Heart left ventricle (tissue), 16 donors: ENCODE measurements around the gene P2RY4. TPM values are rescaled to one million over a fixed set of nuclear protein-coding genes. Genes with fewer than 3 reads are reported as not detected.

ENCODE experiments used
- ATAC-seq, 4 donors: fragments of 200-7000 bp; cut with Tn5 transposase; one replicate each; pipeline ENCODE4 v1.9.1; 2020 to 2022; ENCODE audit warnings: moderate library complexity in 4 of 4, mild to moderate bottlenecking in 3 of 4, moderate number of reproducible peaks in 1 of 4
- DNase-seq, 5 donors: peaks; one replicate each; pipeline ENCODE4 v3.0.0-alpha.2; 2020
- H3K27ac ChIP-seq, 12 donors: fragments of 200-600 bp; sonication (generic) in 4 of 12; one replicate each; pipeline versions ENCODE4 v1.5.0 to v1.8.0; 2016 to 2022; ENCODE audit warnings: mild to moderate bottlenecking in 2 of 12
- H3K27me3 ChIP-seq, 9 donors: fragments of 200-600 bp; sonication (generic) in 2 of 9; one replicate each; pipeline versions ENCODE4 v1.5.1 to v1.8.0; 2016 to 2022; ENCODE audit warnings: mild to moderate bottlenecking in 3 of 9
- H3K36me3 ChIP-seq, 9 donors: fragments of 200-600 bp; sonication (generic) in 2 of 9; one replicate each; pipeline versions ENCODE4 v1.5.0 to v1.8.0; 2018 to 2022; ENCODE audit warnings: mild to moderate bottlenecking in 2 of 9
- H3K4me1 ChIP-seq, 12 donors: fragments of 200-600 bp; sonication (generic) in 4 of 12; one replicate each; pipeline versions ENCODE4 v1.5.0 to v1.8.0; 2016 to 2022; ENCODE audit warnings: mild to moderate bottlenecking in 3 of 12
- H3K4me3 ChIP-seq, 12 donors: fragments of 200-600 bp; sonication (generic) in 4 of 12; one replicate each; pipeline versions ENCODE4 v1.5.0 to v1.8.0; 2017 to 2022; ENCODE audit warnings: mild to moderate bottlenecking in 9 of 12, moderate library complexity in 4 of 12
- H3K9me3 ChIP-seq, 12 donors: fragments of 200-600 bp; sonication (generic) in 4 of 12; one replicate each; pipeline versions ENCODE4 v1.5.0 to v1.8.0; 2016 to 2022; ENCODE audit warnings: mild to moderate bottlenecking in 1 of 12
- CTCF ChIP-seq, 12 donors: fragments of 200-600 bp; sonication (generic) in 4 of 12; IDR thresholded peaks; one replicate each; pipeline versions ENCODE4 v1.5.0 to v1.8.0; 2018 to 2022; ENCODE audit warnings: antibody characterized with exemption in 12 of 12, mild to moderate bottlenecking in 5 of 12
- POLR2A ChIP-seq, 2 donors: fragments of 450-650 bp; IDR thresholded peaks; one replicate each; pipeline ENCODE4 v1.6.1; 2017; ENCODE audit warnings: antibody characterized with exemption in 2 of 2, mild to moderate bottlenecking in 2 of 2, moderate library complexity in 2 of 2
- WGBS, 4 donors: extraction: QIAGEN DNeasy Blood & Tissue Kit in 2 of 4; methylation state at CpG; one replicate each; pipeline versions ENCODE4 v1.1.5 to v1.1.7; 2013 to 2018; 5-methylcytosine and 5-hydroxymethylcytosine counted together
- intact Hi-C, 10 donors: fragments of 100-400 bp; cut with DNase I; formaldehyde crosslinking; loops; one replicate each; pipeline versions ENCODE4 v1.11.1 to v1.14.2; 2022
- polyA plus RNA-seq, 2 donors: library from polyadenylated mRNA; stranded (reverse); fragments of 200-250 nt; gene quantifications; one replicate each; pipeline ENCODE4 v1.2.3, GENCODE V29; 2013
- total RNA-seq, 9 donors: library from RNA; depleted of rRNA in 2 of 9; stranded (reverse); fragments of >200 nt in 2 of 9; fragmentation: NEBNext Ultra II Directional in 3 of 9; extraction: Animal tissue kit (Norgen Biotek cat#: 25700) in 3 of 9; gene quantifications; one replicate each; pipeline versions ENCODE4 v1.1.0 to v1.2.4, GENCODE V29; 2016 to 2023
- donor health status: ischemic (EF 13 %, LVEDD 7.1; RV severe dilation, severe dysfunction).
- donor health status: healthy with polysubstance abuse.
- donor health status: DM: no; HTN: yes; CAD: no.
- donor health status: DM: no; HTN: no; CAD: no.
- donor health status: ischemic (EF 25% LVEDD 6.9; RV normal size, moderate dysfunction).
- donor health status: ischemic (EF 25% LVEDD 5.7; RV mildly dilated, moderate dysfunction).
- donor health status: healthy.
- donor health status: DM: yes; HTN: yes; CAD: no.
- donor health status: ischemic (EF 35%, LVEDD 5.7; RV mildly dilated, moderate dysfunction).
- donor health status: nonischemic (EF 11% LVEDD 7.7; RV severe dilation, severe dysfunction).
- donor health status: DM: yes; HTN: yes; CAD: no.
- donor health status: PGD.
- donor health status: ischemic (EF 29% LVEDD 5.4; RV normal size, mild dysfunction).
- donor health status: nonischemic (EF 23%, LVEDD 6.1; RV moderate dilation, normal function).

P2RY4 gene
- total and polyA plus RNA-seq, 11 donors = 0.10 to 0.24 (median 0.19) TPM; not detected in 6

- H3K4me3 ChIP-seq = no peak overlapping the region
- no peaks in the 10 kb centered on the region for H3K4me1 ChIP-seq
- 71 to 89% (median 75%) methylated on average over 1 of the region's 1 CpG for WGBS, 4 donors
- no peaks in the 10 kb centered on the region for H3K9me3 ChIP-seq
- intact Hi-C loops = no loop called here
- ATAC-seq = no peak
- H3K27me3 ChIP-seq = peaks cover 0 to 6% (median 0%) of the 10 kb centered on the region in 9 donors
- DNase-seq = no peak
- H3K27ac ChIP-seq = no peak overlapping the region
- no peaks in the 10 kb centered on the region for H3K36me3 ChIP-seq
- no peak for TF ChIP-seq POLR2A (IDR thresholded peaks at IDR 0.05)
- TF ChIP-seq CTCF (IDR thresholded peaks at IDR 0.05) = no peak
Observed at GRCh38 chrX:70254063-70254400, 6.0 kb downstream of the P2RY4 start.

- DNase-seq (no peak), ATAC-seq (no peak)
- 75 to 91% (median 80%) methylated on average over 3 of the region's 3 CpGs for WGBS, 4 donors
- Histone ChIP-seq H3K9me3 (no peaks in the 10 kb centered on the region), H3K27ac (peak overlapping the region in 1 of 12 donors; percentile 40), H3K36me3 (no peaks in the 10 kb centered on the region), H3K27me3 (peaks cover 0 to 6% (median 0%) of the 10 kb centered on the region in 9 donors), H3K4me3 (no peak overlapping the region), H3K4me1 (no peaks in the 10 kb centered on the region)
- intact Hi-C loops = no loop called here
- TF ChIP-seq CTCF (IDR thresholded peaks at IDR 0.05) = no peak
- no peak for TF ChIP-seq POLR2A (IDR thresholded peaks at IDR 0.05)
Observed at GRCh38 chrX:70253377-70254062, 6.5 kb downstream of the P2RY4 start.

- Histone ChIP-seq H3K9me3 (no peaks in the 10 kb centered on the region), H3K4me3 (no peak overlapping the region), H3K27ac (peak overlapping the region in 1 of 12 donors; percentile 40), H3K4me1 (no peaks in the 10 kb centered on the region), H3K27me3 (peaks cover 0 to 6% (median 0%) of the 10 kb centered on the region in 9 donors), H3K36me3 (no peaks in the 10 kb centered on the region)
- TF ChIP-seq CTCF (IDR thresholded peaks at IDR 0.05) = no peak
- TF ChIP-seq POLR2A (IDR thresholded peaks at IDR 0.05) = no peak
- 42 to 56% (median 44%) methylated on average over 2 of the region's 2 CpGs for WGBS, 4 donors
- no peak for ATAC-seq
- DNase-seq = no peak
- intact Hi-C loops = no loop called here
Observed at GRCh38 chrX:70252491-70252890, 7.5 kb downstream of the P2RY4 start.

GRCh38 chrX:70247252-70247651 lies 12.8 kb downstream of the P2RY4 start:
- Histone ChIP-seq H3K4me1 (no peaks in the 10 kb centered on the region), H3K36me3 (no peaks in the 10 kb centered on the region), H3K4me3 (no peak overlapping the region), H3K27ac (no peak overlapping the region), H3K27me3 (peaks cover 0 to 18% (median 0%) of the 10 kb centered on the region in 9 donors), H3K9me3 (no peaks in the 10 kb centered on the region)
- no peak for DNase-seq
- WGBS, 4 donors = 79 to 100% (median 97%) methylated on average over 2 of the region's 2 CpGs
- TF ChIP-seq CTCF (IDR thresholded peaks at IDR 0.05) (no peak), POLR2A (IDR thresholded peaks at IDR 0.05) (no peak)
- no peak for ATAC-seq
- intact Hi-C loops = no loop called here
